Measurements from ENCODE around the gene TNFAIP2.

GRCh38 chr14:103136388-103137271, 13.4 kb downstream of the TNFAIP2 start:
- TF ChIP-seq CTCF (conservative IDR thresholded peaks at IDR 0.05) = peak; percentile 32
- no peak for TF ChIP-seq EZH2 (IDR thresholded peaks at IDR 0.05; ENCODE audit: low read depth)

Data from PC-9 (cell line).